Esophagus squamous epithelium (tissue), 5 donors: ENCODE results near the gene TTYH3. TPM values are rescaled to one million over a fixed set of nuclear protein-coding genes. Genes with fewer than 3 reads are reported as not detected.
A peak's percentile ranks its signal among the peaks of the same experiment; 100 is the strongest.

Source experiments
- DNase-seq: peaks from one replicate; lab custom pipeline; 2025; lab: John Stamatoyannopoulos, UW
- H3K27ac ChIP-seq, 4 donors: fragments of 200-600 bp; sonication (generic); one replicate each; pipeline ENCODE4 v1.5.1; 2016 to 2019; ENCODE audit warnings: mild to moderate bottlenecking in 1 of 4
- H3K27me3 ChIP-seq, 4 donors: fragments of 200-600 bp; sonication (generic); 1 replicate in 3 of 4; 2 replicates in 1 of 4; pipeline versions ENCODE4 v1.5.1 to v1.6.0; 2017 to 2021; ENCODE audit warnings: antibody characterized with exemption in 1 of 4
- H3K36me3 ChIP-seq, 3 donors: fragments of 200-600 bp; sonication (generic); one replicate each; pipeline ENCODE4 v1.5.1; 2016 to 2019
- H3K4me1 ChIP-seq, 3 donors: fragments of 200-600 bp; sonication (generic); one replicate each; pipeline ENCODE4 v1.5.1; 2017 to 2019
- H3K4me3 ChIP-seq, 4 donors: fragments of 200-600 bp; sonication (generic); 1 replicate in 3 of 4; 2 replicates in 1 of 4; pipeline ENCODE4 v1.5.1; 2016 to 2019; ENCODE audit warnings: mild to moderate bottlenecking in 2 of 4, moderate library complexity in 1 of 4
- H3K9me3 ChIP-seq, 3 donors: fragments of 200-600 bp; sonication (generic); one replicate each; pipeline ENCODE4 v1.5.1; 2016 to 2019
- POLR2A ChIP-seq, 4 donors: fragments of 450-650 bp; IDR thresholded peaks; one replicate each; pipeline ENCODE4 v1.6.1; 2017; ENCODE audit warnings: antibody characterized with exemption in 4 of 4, mild to moderate bottlenecking in 4 of 4, moderate library complexity in 3 of 4
- WGBS, 2 donors: methylation state at CpG; one replicate each; pipeline ENCODE4 v1.1.5; 2018; 5-methylcytosine and 5-hydroxymethylcytosine counted together
- intact Hi-C: fragments of 100-400 bp; cut with DNase I; formaldehyde crosslinking; loops from one replicate; pipeline ENCODE4 v1.15.0; 2022
- total RNA-seq, 4 donors: library from RNA; depleted of rRNA; stranded (reverse); fragments of >200 nt; gene quantifications; one replicate each; pipeline ENCODE4 v1.1.0, GENCODE V29; 2016
- TF ChIP-seq, protein P1 (sequence below), 6 experiments: fragments of 450-650 bp in 4 of 6; fragments of 200-600 bp in 2 of 6; sonication (generic) in 2 of 6; IDR thresholded peaks; one replicate each; pipeline ENCODE4 v1.5.1; 2016 to 2019; ENCODE audit warnings: antibody characterized with exemption in 6 of 6, mild to moderate bottlenecking in 4 of 6, moderate library complexity in 4 of 6
- donor health status: DM: yes; HTN: yes; CAD: no.

TTYH3 gene
- total RNA-seq, 4 donors from 2014 or later, result 4.7 to 23.1 (median 10.2) TPM

DNA sequence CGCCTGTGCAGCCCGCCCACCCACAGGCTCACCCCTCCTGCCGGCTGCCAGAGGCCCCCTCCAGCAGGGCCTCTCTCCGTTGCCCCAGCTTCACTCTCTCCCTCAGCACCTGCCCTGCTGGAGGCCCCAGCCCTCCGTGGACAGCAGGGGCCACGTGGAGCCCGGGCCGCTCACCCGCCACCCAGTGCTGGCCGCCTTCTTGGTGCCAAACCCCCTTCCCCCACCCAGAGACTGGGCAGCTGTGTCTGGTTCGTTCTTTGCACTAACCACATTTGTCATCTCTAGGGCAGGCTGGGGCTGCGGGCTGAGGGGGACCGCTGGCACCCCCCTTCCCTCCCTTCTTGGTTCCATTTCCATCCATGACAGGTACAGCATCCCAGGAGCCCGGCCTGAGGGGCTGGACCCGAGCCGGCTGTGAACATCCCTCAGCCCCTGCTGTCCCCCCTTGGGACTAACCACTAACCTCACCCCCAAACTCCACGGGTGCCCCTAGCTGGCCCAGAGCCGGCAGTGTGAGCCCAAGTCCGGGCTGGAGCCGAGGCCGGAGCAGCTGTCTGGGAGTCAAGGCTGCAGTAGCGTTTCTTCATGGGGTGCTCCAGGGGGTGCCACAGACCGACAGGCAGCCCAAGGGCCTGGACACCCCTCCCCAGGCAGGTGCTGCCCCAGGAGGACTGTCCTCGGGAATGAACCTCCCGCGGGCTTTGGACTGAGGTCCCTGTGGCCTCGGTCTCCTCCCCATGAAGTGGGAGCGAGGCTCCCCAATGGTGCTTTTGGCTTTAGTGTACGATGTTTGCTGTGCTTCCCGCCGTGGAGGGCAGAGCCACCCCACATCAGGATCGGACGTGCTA lies 30.7 kb downstream of the TTYH3 start:
- H3K4me1 ChIP-seq, result peaks cover 9 to 53% (median 9%) of the 10 kb centered on the region in 3 donors
- no peaks in the 10 kb centered on the region for H3K9me3 ChIP-seq
- no peak for DNase-seq
- H3K27me3 ChIP-seq, result peaks cover 0 to 53% (median 0%) of the 10 kb centered on the region in 4 donors
- no peak overlapping the region for H3K27ac ChIP-seq
- TF ChIP-seq, protein P1, sequence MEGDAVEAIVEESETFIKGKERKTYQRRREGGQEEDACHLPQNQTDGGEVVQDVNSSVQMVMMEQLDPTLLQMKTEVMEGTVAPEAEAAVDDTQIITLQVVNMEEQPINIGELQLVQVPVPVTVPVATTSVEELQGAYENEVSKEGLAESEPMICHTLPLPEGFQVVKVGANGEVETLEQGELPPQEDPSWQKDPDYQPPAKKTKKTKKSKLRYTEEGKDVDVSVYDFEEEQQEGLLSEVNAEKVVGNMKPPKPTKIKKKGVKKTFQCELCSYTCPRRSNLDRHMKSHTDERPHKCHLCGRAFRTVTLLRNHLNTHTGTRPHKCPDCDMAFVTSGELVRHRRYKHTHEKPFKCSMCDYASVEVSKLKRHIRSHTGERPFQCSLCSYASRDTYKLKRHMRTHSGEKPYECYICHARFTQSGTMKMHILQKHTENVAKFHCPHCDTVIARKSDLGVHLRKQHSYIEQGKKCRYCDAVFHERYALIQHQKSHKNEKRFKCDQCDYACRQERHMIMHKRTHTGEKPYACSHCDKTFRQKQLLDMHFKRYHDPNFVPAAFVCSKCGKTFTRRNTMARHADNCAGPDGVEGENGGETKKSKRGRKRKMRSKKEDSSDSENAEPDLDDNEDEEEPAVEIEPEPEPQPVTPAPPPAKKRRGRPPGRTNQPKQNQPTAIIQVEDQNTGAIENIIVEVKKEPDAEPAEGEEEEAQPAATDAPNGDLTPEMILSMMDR (IDR thresholded peaks at IDR 0.05), result no peak
- TF ChIP-seq POLR2A (IDR thresholded peaks at IDR 0.05), result no peak
- H3K36me3 ChIP-seq, result peaks cover 0 to 35% (median 0%) of the 10 kb centered on the region in 3 donors
- intact Hi-C loops, result no loop called here
- WGBS, 2 donors, result 40 to 79% methylated on average over 2 to 6 of the region's 33 CpGs
- no peak overlapping the region for H3K4me3 ChIP-seq

DNA sequence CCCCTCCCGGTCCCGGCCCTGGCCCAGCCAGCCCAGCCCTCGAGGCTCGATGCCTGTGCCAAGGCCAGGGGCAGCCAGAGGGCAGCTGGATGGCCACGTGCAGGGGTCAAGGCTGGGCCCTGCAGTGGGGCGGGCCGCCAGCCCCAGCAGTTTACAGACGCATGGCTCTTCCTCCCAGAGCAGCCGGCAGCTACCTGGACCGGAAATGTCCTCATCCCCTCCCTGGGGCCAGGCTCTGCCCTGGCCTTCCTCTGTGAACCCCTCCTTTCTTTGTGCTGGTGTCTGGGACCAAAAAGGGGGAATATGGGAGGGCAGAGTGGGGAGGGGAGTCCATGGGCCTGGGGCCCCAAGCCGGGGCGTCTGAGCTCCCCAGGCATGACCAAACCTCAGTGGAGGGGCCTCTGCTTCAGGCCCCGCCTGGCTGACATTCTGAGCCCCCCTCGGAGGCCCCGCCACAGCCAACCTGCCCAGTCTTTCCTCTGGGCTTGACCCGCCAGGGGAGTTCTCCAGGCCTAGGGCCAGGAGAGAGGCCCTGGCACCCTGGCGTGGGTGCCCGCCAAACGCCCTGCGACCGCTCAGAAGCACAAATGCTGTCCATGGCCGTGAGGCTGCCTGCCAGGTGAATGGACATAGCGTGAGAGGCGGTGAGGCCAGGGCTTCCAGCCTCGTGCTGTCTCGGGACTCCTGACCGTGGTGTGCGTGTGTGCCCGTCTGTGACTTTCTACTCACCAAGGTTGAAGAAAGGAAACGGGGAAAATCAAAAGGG lies 31.5 kb downstream of the TTYH3 start:
- Histone ChIP-seq H3K9me3 (no peaks in the 10 kb centered on the region), H3K36me3 (peaks cover 0 to 27% (median 0%) of the 10 kb centered on the region in 3 donors), H3K27me3 (peaks cover 0 to 60% (median 0%) of the 10 kb centered on the region in 4 donors), H3K27ac (peak overlapping the region in 2 of 4 donors; percentile 34 to 52), H3K4me1 (peaks cover 9 to 53% (median 9%) of the 10 kb centered on the region in 3 donors), H3K4me3 (no peak overlapping the region)
- DNase-seq, result no peak
- no peak for TF ChIP-seq POLR2A (IDR thresholded peaks at IDR 0.05)
- TF ChIP-seq, protein P1 (IDR thresholded peaks at IDR 0.05), result no peak
- WGBS, 2 donors, result 57 to 82% methylated on average over 3 to 8 of the region's 30 CpGs
- intact Hi-C loops, result no loop called here

DNA sequence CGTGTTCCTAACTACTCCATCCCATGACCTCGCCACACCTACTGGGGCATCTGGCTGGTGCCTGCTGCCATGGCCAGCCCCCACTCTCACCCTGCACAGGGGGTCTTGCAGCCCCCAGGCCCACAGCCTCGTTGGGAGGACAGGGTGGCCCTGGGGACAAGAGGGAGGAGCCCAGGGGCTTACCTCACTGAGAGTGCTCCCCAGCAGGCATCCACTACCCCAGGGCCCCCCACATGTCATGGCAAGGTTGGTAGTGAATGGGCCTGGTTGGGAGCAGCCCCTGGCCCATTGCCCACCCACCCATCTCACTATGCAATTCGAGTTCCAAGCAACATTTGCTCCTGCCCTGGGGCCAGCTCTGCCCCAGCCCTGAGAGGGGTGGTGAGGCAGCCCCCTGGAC lies 32.2 kb downstream of the TTYH3 start:
- Histone ChIP-seq H3K9me3 (no peaks in the 10 kb centered on the region), H3K27ac (no peak overlapping the region), H3K4me1 (peaks cover 9 to 53% (median 9%) of the 10 kb centered on the region in 3 donors), H3K27me3 (peaks cover 0 to 63% (median 0%) of the 10 kb centered on the region in 4 donors), H3K4me3 (no peak overlapping the region), H3K36me3 (peaks cover 0 to 21% (median 0%) of the 10 kb centered on the region in 3 donors)
- intact Hi-C loops, result no loop called here
- 58 to 63% methylated on average over 3 to 4 of the region's 4 CpGs for WGBS, 2 donors
- no peak for DNase-seq
- TF ChIP-seq, protein P1 (IDR thresholded peaks at IDR 0.05), result no peak
- TF ChIP-seq POLR2A (IDR thresholded peaks at IDR 0.05), result no peak

DNA sequence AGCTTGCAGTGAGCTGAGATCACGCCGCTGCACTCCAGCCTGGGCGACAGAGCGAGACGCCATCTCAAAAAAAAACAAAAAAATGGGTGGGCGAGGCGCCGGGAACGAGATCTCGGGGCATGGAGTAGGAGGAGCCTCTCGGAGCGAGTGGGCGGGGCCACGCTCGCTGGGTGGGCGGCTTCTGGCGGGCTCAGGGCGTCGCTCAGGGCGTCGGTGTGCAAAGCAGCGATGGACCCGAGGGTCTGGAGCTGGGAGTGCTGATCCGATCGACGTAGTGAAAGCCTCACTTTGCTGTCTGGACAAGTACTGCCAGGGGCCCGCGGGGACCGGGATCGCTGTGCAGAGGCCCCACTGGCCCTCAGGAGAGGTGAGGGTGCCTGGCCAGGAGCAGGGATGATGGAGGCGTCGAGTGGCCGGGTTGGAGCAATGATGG lies 33.6 kb downstream of the TTYH3 start:
- Histone ChIP-seq H3K27me3 (peaks cover 0 to 77% (median 0%) of the 10 kb centered on the region in 4 donors), H3K36me3 (peaks cover 0 to 8% (median 0%) of the 10 kb centered on the region in 3 donors), H3K4me1 (peaks cover 9 to 53% (median 9%) of the 10 kb centered on the region in 3 donors), H3K4me3 (no peak overlapping the region), H3K9me3 (no peaks in the 10 kb centered on the region), H3K27ac (no peak overlapping the region)
- DNase-seq, result no peak
- TF ChIP-seq, protein P1 (IDR thresholded peaks at IDR 0.05), result no peak
- TF ChIP-seq POLR2A (IDR thresholded peaks at IDR 0.05), result no peak
- intact Hi-C loops, result no loop called here
- 56 to 67% methylated on average over 9 to 33 of the region's 33 CpGs for WGBS, 2 donors
